HG02763 (cell line): ENCODE results near the gene ZNF804B.
"Not testable (repeated sequence)": the region's sequence is repeated elsewhere in the genome, so short reads cannot be mapped to it uniquely, and the experiment has no call there.

Source experiments
- ATAC-seq: cut with Tn5 transposase; IDR thresholded peaks from one replicate; pipeline ENCODE4 v1.9.1; 2021; ENCODE audit warnings: mild to moderate bottlenecking, moderate library complexity; ENCODE audit not compliant: unreplicated experiment

The ZNF804B gene

GRCh38 chr7:89073776-89074175, 314.3 kb downstream of the ZNF804B start:
- no peak for ATAC-seq

- ATAC-seq = no peak
Observed at GRCh38 chr7:89077992-89078391, 318.5 kb downstream of the ZNF804B start.

GRCh38 chr7:89085580-89085979, 326.1 kb downstream of the ZNF804B start:
- ATAC-seq = no peak

GRCh38 chr7:89091550-89091949, 332.1 kb downstream of the ZNF804B start:
- ATAC-seq = no peak

GRCh38 chr7:89094269-89094668, 334.8 kb downstream of the ZNF804B start:
- no peak for ATAC-seq

- no peak for ATAC-seq
Observed at GRCh38 chr7:89103564-89103963, 344.1 kb downstream of the ZNF804B start.

GRCh38 chr7:89104748-89105685, 345.5 kb downstream of the ZNF804B start:
- ATAC-seq = no peak

- ATAC-seq = no peak
Observed at GRCh38 chr7:89123871-89124270, 364.4 kb downstream of the ZNF804B start.

GRCh38 chr7:89129600-89130375, 370.3 kb downstream of the ZNF804B start:
- ATAC-seq = no peak

- ATAC-seq = no peak
Observed at GRCh38 chr7:89133357-89133756, 373.9 kb downstream of the ZNF804B start.

GRCh38 chr7:89133819-89134218, 374.3 kb downstream of the ZNF804B start:
- no peak for ATAC-seq

GRCh38 chr7:89145801-89146200, 386.3 kb downstream of the ZNF804B start:
- ATAC-seq = no peak

- ATAC-seq = no peak
Observed at GRCh38 chr7:89160107-89160506, 400.6 kb downstream of the ZNF804B start.

- ATAC-seq = no peak
Observed at GRCh38 chr7:89165421-89165820, 405.9 kb downstream of the ZNF804B start.

GRCh38 chr7:89170628-89171027, 411.1 kb downstream of the ZNF804B start:
- ATAC-seq = no peak

GRCh38 chr7:89182116-89182515, 422.6 kb downstream of the ZNF804B start:
- no peak for ATAC-seq

GRCh38 chr7:89183712-89184111, 424.2 kb downstream of the ZNF804B start:
- no peak for ATAC-seq

- ATAC-seq = no peak
Observed at GRCh38 chr7:89200758-89201157, 441.3 kb downstream of the ZNF804B start.

- ATAC-seq = no peak
Observed at GRCh38 chr7:89223900-89224395, 464.4 kb downstream of the ZNF804B start.

- not testable (repeated sequence) for ATAC-seq
Observed at GRCh38 chr7:89228688-89229171, 469.2 kb downstream of the ZNF804B start.

- ATAC-seq = no peak
Observed at GRCh38 chr7:89238156-89238555, 478.7 kb downstream of the ZNF804B start.
